Measurements from ENCODE around the gene ODF2L. TPM values are rescaled to one million over a fixed set of nuclear protein-coding genes. Genes with fewer than 3 reads are reported as not detected.

Gene ODF2L
- total RNA-seq, 4 donors from 2014 or later = 10.5 to 27.9 (median 13.4) TPM

GRCh38 chr1:86324130-86324822, 71.8 kb downstream of the ODF2L start:
- WGBS, 2 donors = 81 to 85% methylated on average over 4 of the region's 4 CpGs
- DNase-seq (ENCODE audit: low spot score in 2 of 2) = no peak
- TF ChIP-seq POLR2A (IDR thresholded peaks at IDR 0.05) (no peak), CTCF (IDR thresholded peaks at IDR 0.05) (no peak)
- H3K4me3 ChIP-seq (ENCODE audit: low read depth, poor library complexity, severe bottlenecking) = no peak overlapping the region
- intact Hi-C loops (cut with DNase I; ENCODE audit: low total_unique reads) = no loop called here

GRCh38 chr1:86322241-86322640, 73.9 kb downstream of the ODF2L start:
- 65 to 66% methylated on average over 3 of the region's 3 CpGs for WGBS, 2 donors
- DNase-seq (ENCODE audit: low spot score in 2 of 2) = no peak
- TF ChIP-seq POLR2A (IDR thresholded peaks at IDR 0.05) (no peak), CTCF (IDR thresholded peaks at IDR 0.05) (no peak)
- intact Hi-C loops (cut with DNase I; ENCODE audit: low total_unique reads) = no loop called here
- H3K4me3 ChIP-seq (ENCODE audit: low read depth, poor library complexity, severe bottlenecking) = no peak overlapping the region

- DNase-seq (ENCODE audit: low spot score in 2 of 2) = no peak
- 18 to 25% methylated on average over 3 of the region's 3 CpGs for WGBS, 2 donors
- no peak for TF ChIP-seq POLR2A (IDR thresholded peaks at IDR 0.05)
- no peak for TF ChIP-seq CTCF (IDR thresholded peaks at IDR 0.05)
- intact Hi-C loops (cut with DNase I; ENCODE audit: low total_unique reads) = no loop called here
- no peak overlapping the region for H3K4me3 ChIP-seq (ENCODE audit: low read depth, poor library complexity, severe bottlenecking)
Observed at GRCh38 chr1:86318436-86318835, 77.7 kb downstream of the ODF2L start.

GRCh38 chr1:86317926-86318325, 78.2 kb downstream of the ODF2L start:
- intact Hi-C loops (cut with DNase I; ENCODE audit: low total_unique reads) = no loop called here
- no peak for TF ChIP-seq POLR2A (IDR thresholded peaks at IDR 0.05)
- DNase-seq (ENCODE audit: low spot score in 2 of 2) = no peak
- H3K4me3 ChIP-seq (ENCODE audit: low read depth, poor library complexity, severe bottlenecking) = no peak overlapping the region

GRCh38 chr1:86305731-86306130, 90.4 kb downstream of the ODF2L start:
- intact Hi-C loops (cut with DNase I; ENCODE audit: low total_unique reads) = no loop called here
- 64 to 69% methylated on average over 3 of the region's 3 CpGs for WGBS, 2 donors
- no peak for DNase-seq (ENCODE audit: low spot score in 2 of 2)
- TF ChIP-seq POLR2A (IDR thresholded peaks at IDR 0.05) = no peak
- no peak for TF ChIP-seq CTCF (IDR thresholded peaks at IDR 0.05)
- H3K4me3 ChIP-seq (ENCODE audit: low read depth, poor library complexity, severe bottlenecking) = no peak overlapping the region

GRCh38 chr1:86303041-86303690, 93.0 kb downstream of the ODF2L start:
- no peak for DNase-seq (ENCODE audit: low spot score in 2 of 2)
- no peak for TF ChIP-seq POLR2A (IDR thresholded peaks at IDR 0.05)
- TF ChIP-seq CTCF (IDR thresholded peaks at IDR 0.05) = no peak
- H3K4me3 ChIP-seq (ENCODE audit: low read depth, poor library complexity, severe bottlenecking) = no peak overlapping the region
- WGBS, 2 donors = 84 to 96% methylated on average over 1 of the region's 1 CpG
- intact Hi-C loops (cut with DNase I; ENCODE audit: low total_unique reads) = no loop called here

Small RNAs within 50 kb of the gene (microRNA-seq; reads per million reads assigned to microRNA genes)
- 0 reads per million in 2 donors for gene MIR7856 (ENCODE audit: borderline number of aligned reads in 1 of 2, borderline replicate concordance in 2 of 2)

Other genes with a start within 250 kb of the ODF2L start
- 1 to 10 TPM in 2 of 4 donors, under 1 TPM in 2; 0.17 to 1.3 (median 0.80) TPM for gene COL24A1, start 239.6 kb downstream of the ODF2L start, total RNA-seq
- 100 to 1,000 TPM in 2 of 4 donors, 10 to 100 TPM in 2; 29.8 to 119 (median 74.2) TPM for gene CLCA2, start 27.8 kb upstream of the ODF2L start, total RNA-seq
- not detected for gene CLCA1, start 72.6 kb upstream of the ODF2L start, total RNA-seq
- 1 to 10 TPM in 3 of 4 donors, under 1 TPM in 1; 0.99 to 1.9 (median 1.0) TPM for gene CLCA4, start 150.8 kb upstream of the ODF2L start, total RNA-seq

Measured in lower leg skin (tissue), 4 donors.